Measurements from ENCODE around the gene UCN2. TPM values are rescaled to one million over a fixed set of nuclear protein-coding genes. Genes with fewer than 3 reads are reported as not detected.
A peak's percentile ranks its signal among the peaks of the same experiment; 100 is the strongest.

Gene UCN2
- polyA plus RNA-seq, 3 donors = 0.61 TPM; not detected in 2

DNA sequence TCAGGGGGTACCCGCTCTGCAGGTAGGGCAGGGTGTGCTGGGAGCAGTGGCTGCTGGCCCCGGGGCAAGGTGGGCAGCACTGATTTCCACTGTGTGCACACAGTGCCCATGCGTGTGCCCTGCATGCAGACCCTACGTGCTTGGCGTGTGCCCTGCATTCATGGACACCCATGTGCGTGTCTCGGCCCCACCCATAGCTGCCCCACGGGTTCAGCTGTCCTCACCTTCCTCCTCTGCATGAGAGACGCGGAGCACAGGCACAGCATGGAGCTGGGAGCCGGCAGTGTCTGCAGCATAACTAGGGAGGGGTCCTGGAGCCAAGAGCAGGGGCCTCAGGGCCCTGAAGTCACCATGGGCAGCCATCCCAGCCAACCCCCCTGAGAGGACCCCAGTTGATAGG, 1.6 kb upstream of the UCN2 start:
- H4K20me1 ChIP-seq (ENCODE audit: insufficient read depth, low read length) = no peaks in the 10 kb centered on the region
- no peak overlapping the region for H3K4me2 ChIP-seq (replicated peaks; ENCODE audit: extremely low read depth, low read length, poor library complexity, severe bottlenecking)
- Mint-ChIP-seq H3K27ac (peak overlapping the region; percentile 44 to 98 (median 96)), H3K9me3 (no peaks in the 10 kb centered on the region), H3K27me3 (ENCODE audit: low read depth in 3 of 3) (peaks cover 2 to 9% (median 3%) of the 10 kb centered on the region in 3 donors), H3K4me1 (peaks cover 62% of the 10 kb centered on the region), H3K36me3 (peaks cover 0 to 2% of the 10 kb centered on the region in 2 donors), H3K4me3 (no peak overlapping the region)
- TF ChIP-seq, protein P1, sequence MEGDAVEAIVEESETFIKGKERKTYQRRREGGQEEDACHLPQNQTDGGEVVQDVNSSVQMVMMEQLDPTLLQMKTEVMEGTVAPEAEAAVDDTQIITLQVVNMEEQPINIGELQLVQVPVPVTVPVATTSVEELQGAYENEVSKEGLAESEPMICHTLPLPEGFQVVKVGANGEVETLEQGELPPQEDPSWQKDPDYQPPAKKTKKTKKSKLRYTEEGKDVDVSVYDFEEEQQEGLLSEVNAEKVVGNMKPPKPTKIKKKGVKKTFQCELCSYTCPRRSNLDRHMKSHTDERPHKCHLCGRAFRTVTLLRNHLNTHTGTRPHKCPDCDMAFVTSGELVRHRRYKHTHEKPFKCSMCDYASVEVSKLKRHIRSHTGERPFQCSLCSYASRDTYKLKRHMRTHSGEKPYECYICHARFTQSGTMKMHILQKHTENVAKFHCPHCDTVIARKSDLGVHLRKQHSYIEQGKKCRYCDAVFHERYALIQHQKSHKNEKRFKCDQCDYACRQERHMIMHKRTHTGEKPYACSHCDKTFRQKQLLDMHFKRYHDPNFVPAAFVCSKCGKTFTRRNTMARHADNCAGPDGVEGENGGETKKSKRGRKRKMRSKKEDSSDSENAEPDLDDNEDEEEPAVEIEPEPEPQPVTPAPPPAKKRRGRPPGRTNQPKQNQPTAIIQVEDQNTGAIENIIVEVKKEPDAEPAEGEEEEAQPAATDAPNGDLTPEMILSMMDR (IDR thresholded peaks at IDR 0.05) = no peak
- no peaks in the 10 kb centered on the region for H3K9me3 ChIP-seq (replicated peaks in 1 of 2; ENCODE audit: control insufficient read depth in 1 of 2, insufficient read depth in 1 of 2, low read length in 2 of 2)
- H3K9ac ChIP-seq (ENCODE audit: insufficient read depth, low read length, poor library complexity, severe bottlenecking) = peak overlapping the region; percentile 51
- no peaks in the 10 kb centered on the region for H3K79me2 ChIP-seq (ENCODE audit: insufficient read depth, low read length)
- 94% methylated on average over 10 of the region's 11 CpGs for WGBS (ENCODE audit: insufficient coverage)
- no peak overlapping the region for H3K4me3 ChIP-seq (replicated peaks in 1 of 3; ENCODE audit: low read depth in 2 of 3, low read length in 3 of 3)
- no peak overlapping the region for H2AFZ ChIP-seq (ENCODE audit: insufficient read depth, low read depth, low read length, poor library complexity, severe bottlenecking)
- H3K27ac ChIP-seq (ENCODE audit: low read depth in 1 of 2, low read length in 2 of 2) = peak overlapping the region; percentile 47 to 78
- no peak for DNase-seq
- intact Hi-C loops (cut with micrococcal nuclease) = loop anchor here in 1 of 2 donors (2.0 kb wide), 2 partner anchors 44 to 70 kb away; partner anchors contain the start of genes SLC26A6 and UQCRC1
- no peaks in the 10 kb centered on the region for H3K27me3 ChIP-seq (ENCODE audit: control insufficient read depth in 2 of 2, insufficient read depth in 2 of 2, low read length in 2 of 2)
- H3K36me3 ChIP-seq (replicated peaks in 1 of 2; ENCODE audit: control insufficient read depth in 1 of 2, insufficient read depth in 2 of 2, low read length in 2 of 2) = no peaks in the 10 kb centered on the region
- H3K4me1 ChIP-seq (ENCODE audit: control insufficient read depth in 1 of 2, insufficient read depth in 2 of 2, low read length in 2 of 2) = peaks cover 64 to 67% of the 10 kb centered on the region in 2 donors

DNA sequence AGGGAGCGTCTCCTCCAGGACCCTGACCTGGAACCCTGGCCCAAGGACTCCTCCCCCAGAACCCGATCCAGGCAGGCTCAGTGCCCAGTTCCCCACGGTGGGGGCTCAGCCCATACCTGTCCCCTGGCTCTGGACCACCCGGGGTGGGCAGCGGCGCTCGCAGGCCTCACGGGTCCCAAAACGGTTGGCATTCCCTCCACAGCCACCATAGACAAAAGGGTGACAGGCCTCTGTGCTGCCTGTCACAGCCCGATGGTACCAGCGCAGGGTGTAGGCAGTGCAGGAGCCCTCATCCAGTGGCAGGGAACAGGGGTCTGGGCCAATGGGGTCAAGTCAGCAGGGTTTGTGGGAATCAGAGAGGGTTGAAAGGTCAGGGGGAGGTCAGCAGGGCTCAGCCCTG, 1.1 kb upstream of the UCN2 start:
- Mint-ChIP-seq H3K4me1 (peaks cover 67% of the 10 kb centered on the region), H3K36me3 (peaks cover 0 to 2% of the 10 kb centered on the region in 2 donors), H3K27ac (peak overlapping the region in 6 of 7 donors; percentile 94 to 98 (median 96)), H3K27me3 (ENCODE audit: low read depth in 3 of 3) (peaks cover 1 to 14% (median 3%) of the 10 kb centered on the region in 3 donors), H3K4me3 (no peak overlapping the region), H3K9me3 (no peaks in the 10 kb centered on the region)
- intact Hi-C loops (cut with micrococcal nuclease) = loop anchor here in 1 of 2 donors (2.0 kb wide), 2 partner anchors 44 to 70 kb away; partner anchors contain the start of genes SLC26A6 and UQCRC1
- TF ChIP-seq, protein P1 (IDR thresholded peaks at IDR 0.05) = no peak
- peak overlapping the region in 1 of 3 experiments; percentile 24 for H3K4me3 ChIP-seq (replicated peaks in 1 of 3; ENCODE audit: low read depth in 2 of 3, low read length in 3 of 3)
- WGBS (ENCODE audit: insufficient coverage) = 96% methylated on average over 11 of the region's 11 CpGs
- no peak overlapping the region for H2AFZ ChIP-seq (ENCODE audit: insufficient read depth, low read depth, low read length, poor library complexity, severe bottlenecking)
- H3K27ac ChIP-seq (ENCODE audit: low read depth in 1 of 2, low read length in 2 of 2) = peak overlapping the region; percentile 47 to 78
- H3K36me3 ChIP-seq (replicated peaks in 1 of 2; ENCODE audit: control insufficient read depth in 1 of 2, insufficient read depth in 2 of 2, low read length in 2 of 2) = no peaks in the 10 kb centered on the region
- peak overlapping the region; percentile 15 for H3K4me2 ChIP-seq (replicated peaks; ENCODE audit: extremely low read depth, low read length, poor library complexity, severe bottlenecking)
- peak overlapping the region; percentile 51 for H3K9ac ChIP-seq (ENCODE audit: insufficient read depth, low read length, poor library complexity, severe bottlenecking)
- no peaks in the 10 kb centered on the region for H3K79me2 ChIP-seq (ENCODE audit: insufficient read depth, low read length)
- no peaks in the 10 kb centered on the region for H4K20me1 ChIP-seq (ENCODE audit: insufficient read depth, low read length)
- H3K27me3 ChIP-seq (ENCODE audit: control insufficient read depth in 2 of 2, insufficient read depth in 2 of 2, low read length in 2 of 2) = no peaks in the 10 kb centered on the region
- H3K9me3 ChIP-seq (replicated peaks in 1 of 2; ENCODE audit: control insufficient read depth in 1 of 2, insufficient read depth in 1 of 2, low read length in 2 of 2) = no peaks in the 10 kb centered on the region
- H3K4me1 ChIP-seq (ENCODE audit: control insufficient read depth in 1 of 2, insufficient read depth in 2 of 2, low read length in 2 of 2) = peaks cover 69 to 72% of the 10 kb centered on the region in 2 donors
- no peak for DNase-seq

All from CD14-positive monocyte (primary cell).